Stomach smooth muscle (tissue), 2 donors: ENCODE results near the gene PCDHGB4.
"Not testable (repeated sequence)": the region's sequence is repeated elsewhere in the genome, so short reads cannot be mapped to it uniquely, and the experiment has no call there.

Experiments used
- H3K27ac ChIP-seq: one replicate; pipeline ENCODE4 v1.7.0; 2013; ENCODE audit warnings: mild to moderate bottlenecking, low read length, inconsistent platforms
- H3K27me3 ChIP-seq, 2 donors: one replicate each; pipeline ENCODE4 v1.7.0; 2013; ENCODE audit warnings: low read length in 2 of 2; ENCODE audit not compliant: insufficient read depth in 2 of 2, control insufficient read depth in 1 of 2
- H3K36me3 ChIP-seq, 2 donors: one replicate each; pipeline ENCODE4 v1.7.0; 2013; ENCODE audit warnings: low read length in 2 of 2; ENCODE audit not compliant: control insufficient read depth in 2 of 2, insufficient read depth in 2 of 2
- H3K4me1 ChIP-seq: one replicate; pipeline ENCODE4 v1.7.0; 2013; ENCODE audit warnings: low read length; ENCODE audit not compliant: control insufficient read depth, insufficient read depth
- H3K4me3 ChIP-seq, 2 donors: one replicate each; pipeline ENCODE4 v1.7.0; 2013; ENCODE audit warnings: low read length in 2 of 2
- H3K9ac ChIP-seq, 2 donors: one replicate each; pipeline ENCODE4 v1.7.0; 2013; ENCODE audit warnings: low read length in 2 of 2, mild to moderate bottlenecking in 1 of 2
- H3K9me3 ChIP-seq, 2 donors: one replicate each; pipeline ENCODE4 v1.7.0; 2013; ENCODE audit warnings: low read length in 2 of 2; ENCODE audit not compliant: control insufficient read depth in 2 of 2
- donor health status: healthy.
- donor health status: Pancreatic carcinoma.

Gene PCDHGB4

DNA sequence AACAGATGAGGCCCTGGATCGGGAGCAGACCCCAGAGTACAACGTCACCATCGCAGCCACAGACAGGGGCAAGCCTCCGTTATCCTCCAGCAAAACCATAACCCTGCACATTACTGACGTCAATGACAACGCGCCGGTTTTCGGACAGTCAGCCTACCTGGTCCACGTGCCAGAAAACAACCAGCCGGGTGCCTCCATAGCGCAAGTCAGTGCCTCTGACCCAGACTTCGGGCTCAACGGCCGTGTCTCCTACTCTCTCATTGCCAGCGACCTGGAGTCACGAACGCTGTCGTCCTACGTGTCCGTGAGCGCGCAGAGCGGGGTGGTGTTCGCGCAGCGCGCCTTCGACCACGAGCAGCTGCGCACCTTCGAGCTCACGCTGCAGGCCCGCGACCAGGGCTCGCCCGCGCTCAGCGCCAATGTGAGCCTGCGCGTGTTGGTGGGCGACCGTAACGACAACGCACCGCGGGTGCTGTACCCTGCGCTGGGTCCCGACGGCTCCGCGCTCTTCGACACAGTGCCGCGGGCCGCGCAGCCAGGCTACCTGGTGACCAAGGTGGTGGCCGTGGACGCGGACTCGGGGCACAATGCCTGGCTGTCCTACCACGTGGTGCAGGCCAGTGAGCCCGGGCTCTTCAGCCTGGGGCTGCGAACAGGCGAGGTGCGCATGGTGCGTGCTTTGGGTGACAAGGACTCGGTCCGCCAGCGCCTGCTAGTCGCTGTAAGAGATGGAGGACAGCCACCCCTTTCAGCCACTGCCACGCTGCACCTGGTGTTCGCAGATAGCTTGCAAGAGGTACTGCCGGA is 31.8 kb downstream of the PCDHGB4 start:
- H3K27ac ChIP-seq = no peak overlapping the region
- peaks cover 3% of the 10 kb centered on the region for H3K4me1 ChIP-seq
- peak overlapping the region; percentile 41 to 68 for H3K4me3 ChIP-seq
- peaks cover 27 to 66% of the 10 kb centered on the region in 2 donors for H3K9me3 ChIP-seq
- H3K9ac ChIP-seq = no peak overlapping the region
- H3K27me3 ChIP-seq = no peaks in the 10 kb centered on the region
- peaks cover 2 to 8% of the 10 kb centered on the region in 2 donors for H3K36me3 ChIP-seq

DNA sequence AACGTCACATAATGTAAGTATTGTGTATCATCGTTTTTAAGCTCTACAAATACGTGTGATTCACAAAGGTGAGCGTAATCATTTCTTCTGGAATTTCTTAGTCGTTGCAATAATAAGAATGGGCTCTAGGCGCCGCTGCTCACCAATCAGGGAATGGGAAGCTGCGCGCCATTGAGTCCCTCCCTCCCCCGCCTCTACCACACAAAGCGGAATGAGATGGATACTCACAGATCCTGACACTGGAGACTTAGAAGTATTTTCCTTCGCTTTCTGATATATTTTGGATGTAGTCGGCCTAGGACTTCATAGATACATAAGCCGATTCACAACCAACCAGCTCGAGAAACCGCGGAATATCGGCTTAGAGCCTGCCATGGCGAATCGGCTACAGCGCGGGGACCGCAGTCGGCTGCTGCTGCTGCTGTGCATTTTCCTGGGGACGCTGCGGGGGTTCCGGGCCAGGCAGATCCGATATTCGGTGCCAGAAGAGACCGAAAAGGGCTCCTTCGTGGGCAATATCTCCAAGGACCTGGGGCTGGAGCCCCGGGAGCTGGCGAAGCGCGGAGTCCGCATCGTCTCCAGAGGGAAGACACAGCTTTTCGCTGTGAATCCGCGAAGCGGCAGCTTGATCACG is 33.5 kb downstream of the PCDHGB4 start, which contains the start of gene PCDHGA11:
PCDHGA11 (plus strand) TSS at position 197 of the 634 bp plus-strand sequence; CDS start at position 374, 177 bp downstream.
- no peak within 1 kb of the TSS for H3K27ac ChIP-seq
- H3K36me3 ChIP-seq = peaks cover 3 to 8% of the 10 kb centered on the region in 2 donors
- H3K4me3 ChIP-seq = peak within 1 kb of the TSS; percentile 54 to 59
- peaks cover 34 to 73% of the 10 kb centered on the region in 2 donors for H3K9me3 ChIP-seq
- H3K9ac ChIP-seq = no peak within 1 kb of the TSS
- no peaks in the 10 kb centered on the region for H3K27me3 ChIP-seq
- peaks cover 3% of the 10 kb centered on the region for H3K4me1 ChIP-seq

DNA sequence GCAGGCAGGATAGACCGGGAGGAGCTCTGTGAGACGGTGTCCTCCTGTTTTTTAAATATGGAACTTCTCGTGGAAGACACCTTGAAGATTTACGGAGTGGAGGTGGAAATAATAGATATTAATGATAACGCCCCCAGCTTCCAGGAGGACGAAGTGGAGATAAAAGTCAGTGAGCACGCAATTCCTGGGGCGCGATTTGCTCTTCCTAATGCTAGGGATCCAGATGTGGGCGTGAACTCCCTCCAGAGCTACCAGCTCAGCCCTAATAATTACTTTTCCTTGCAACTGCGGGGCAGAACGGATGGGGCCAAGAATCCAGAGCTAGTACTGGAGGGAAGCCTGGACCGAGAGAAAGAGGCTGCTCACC is 34.0 kb downstream of the PCDHGB4 start:
- Histone ChIP-seq H3K27me3 (no peaks in the 10 kb centered on the region), H3K4me3 (peak overlapping the region; percentile 54 to 59), H3K9ac (no peak overlapping the region), H3K9me3 (peaks cover 38 to 78% of the 10 kb centered on the region in 2 donors), H3K4me1 (peaks cover 3% of the 10 kb centered on the region), H3K27ac (no peak overlapping the region), H3K36me3 (peaks cover 4 to 8% of the 10 kb centered on the region in 2 donors)

DNA sequence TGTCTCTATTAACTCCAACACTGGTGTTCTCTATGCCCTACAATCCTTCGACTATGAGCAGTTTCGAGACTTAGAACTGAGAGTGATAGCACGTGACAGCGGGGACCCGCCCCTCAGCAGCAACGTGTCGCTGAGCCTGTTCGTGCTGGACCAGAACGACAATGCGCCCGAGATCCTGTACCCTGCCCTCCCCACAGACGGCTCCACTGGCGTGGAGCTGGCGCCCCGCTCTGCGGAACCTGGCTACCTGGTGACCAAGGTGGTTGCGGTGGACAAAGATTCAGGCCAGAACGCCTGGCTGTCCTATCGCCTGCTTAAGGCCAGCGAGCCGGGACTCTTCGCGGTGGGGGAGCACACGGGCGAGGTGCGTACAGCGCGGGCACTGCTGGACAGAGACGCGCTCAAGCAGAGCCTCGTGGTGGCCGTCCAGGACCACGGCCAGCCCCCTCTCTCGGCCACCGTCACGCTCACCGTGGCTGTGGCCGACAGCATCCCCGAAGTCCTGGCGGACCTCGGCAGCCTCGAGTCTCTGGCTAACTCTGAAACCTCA is 35.3 kb downstream of the PCDHGB4 start:
- Histone ChIP-seq H3K9ac (no peak overlapping the region), H3K27me3 (no peaks in the 10 kb centered on the region), H3K27ac (no peak overlapping the region), H3K36me3 (peaks cover 4 to 8% of the 10 kb centered on the region in 2 donors), H3K4me1 (peaks cover 3% of the 10 kb centered on the region), H3K4me3 (peak overlapping the region; percentile 40 to 59), H3K9me3 (peaks cover 48 to 89% of the 10 kb centered on the region in 2 donors)

DNA sequence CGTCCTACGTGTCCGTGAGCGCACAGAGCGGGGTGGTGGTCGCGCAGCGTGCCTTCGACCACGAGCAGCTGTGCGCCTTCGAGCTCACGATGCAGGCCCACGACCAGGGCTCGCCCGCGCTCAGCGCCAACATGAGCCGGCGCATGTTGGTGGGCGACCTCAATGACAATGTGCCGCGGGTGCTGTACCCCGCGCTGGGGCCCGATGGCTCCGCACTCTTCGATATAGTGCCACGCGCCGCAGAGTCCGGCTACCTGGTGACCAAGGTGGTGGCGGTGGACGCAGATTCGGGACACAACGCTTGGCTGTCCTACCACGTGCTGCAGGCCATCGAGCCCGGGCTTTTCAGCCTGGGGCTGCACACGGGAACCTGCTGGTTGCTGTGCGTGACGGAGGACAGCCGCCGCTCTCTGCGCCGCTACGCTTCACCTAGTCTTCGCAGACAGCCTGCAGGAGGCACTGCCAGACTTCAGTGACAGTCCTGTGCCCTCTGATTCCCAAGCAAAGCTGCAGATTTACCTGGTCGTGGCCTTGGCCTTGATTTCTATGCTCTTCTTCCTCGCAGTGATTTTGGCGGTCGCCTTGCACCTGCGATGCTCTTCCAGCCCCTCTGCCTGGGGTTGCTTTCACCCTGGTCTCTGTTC is 40.4 kb downstream of the PCDHGB4 start:
- Histone ChIP-seq H3K27me3 (no peaks in the 10 kb centered on the region), H3K4me3 (peak overlapping the region; percentile 22 to 48), H3K4me1 (no peaks in the 10 kb centered on the region), H3K9ac (no peak overlapping the region), H3K9me3 (peaks cover 27 to 76% of the 10 kb centered on the region in 2 donors), H3K27ac (no peak overlapping the region), H3K36me3 (peaks cover 0 to 3% of the 10 kb centered on the region in 2 donors)

DNA sequence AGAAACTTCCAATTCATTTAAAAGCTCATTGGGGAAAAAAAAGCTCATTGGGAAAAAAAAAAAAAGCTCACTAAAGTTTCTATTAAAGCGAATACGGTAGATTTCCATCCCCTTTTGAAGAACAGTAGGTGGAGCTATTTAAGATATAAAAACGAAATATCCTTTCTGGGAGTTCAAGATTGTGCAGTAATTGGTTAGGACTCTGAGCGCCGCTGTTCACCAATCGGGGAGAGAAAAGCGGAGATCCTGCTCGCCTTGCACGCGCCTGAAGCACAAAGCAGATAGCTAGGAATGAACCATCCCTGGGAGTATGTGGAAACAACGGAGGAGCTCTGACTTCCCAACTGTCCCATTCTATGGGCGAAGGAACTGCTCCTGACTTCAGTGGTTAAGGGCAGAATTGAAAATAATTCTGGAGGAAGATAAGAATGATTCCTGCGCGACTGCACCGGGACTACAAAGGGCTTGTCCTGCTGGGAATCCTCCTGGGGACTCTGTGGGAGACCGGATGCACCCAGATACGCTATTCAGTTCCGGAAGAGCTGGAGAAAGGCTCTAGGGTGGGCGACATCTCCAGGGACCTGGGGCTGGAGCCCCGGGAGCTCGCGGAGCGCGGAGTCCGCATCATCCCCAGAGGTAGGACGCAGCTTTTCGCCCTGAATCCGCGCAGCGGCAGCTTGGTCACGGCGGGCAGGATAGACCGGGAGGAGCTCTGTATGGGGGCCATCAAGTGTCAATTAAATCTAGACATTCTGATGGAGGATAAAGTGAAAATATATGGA is 43.0 kb downstream of the PCDHGB4 start, which contains the start of gene PCDHGA12:
PCDHGA12 (plus strand) TSS at position 176 of the 782 bp plus-strand sequence; CDS start at position 429, 253 bp downstream.
- peaks cover 0 to 3% of the 10 kb centered on the region in 2 donors for H3K36me3 ChIP-seq
- no peaks in the 10 kb centered on the region for H3K4me1 ChIP-seq
- H3K4me3 ChIP-seq = peak within 1 kb of the TSS; percentile 58 to 59
- no peaks in the 10 kb centered on the region for H3K27me3 ChIP-seq
- no peak within 1 kb of the TSS for H3K9ac ChIP-seq
- H3K27ac ChIP-seq = no peak within 1 kb of the TSS
- H3K9me3 ChIP-seq = peaks cover 21 to 68% of the 10 kb centered on the region in 2 donors

DNA sequence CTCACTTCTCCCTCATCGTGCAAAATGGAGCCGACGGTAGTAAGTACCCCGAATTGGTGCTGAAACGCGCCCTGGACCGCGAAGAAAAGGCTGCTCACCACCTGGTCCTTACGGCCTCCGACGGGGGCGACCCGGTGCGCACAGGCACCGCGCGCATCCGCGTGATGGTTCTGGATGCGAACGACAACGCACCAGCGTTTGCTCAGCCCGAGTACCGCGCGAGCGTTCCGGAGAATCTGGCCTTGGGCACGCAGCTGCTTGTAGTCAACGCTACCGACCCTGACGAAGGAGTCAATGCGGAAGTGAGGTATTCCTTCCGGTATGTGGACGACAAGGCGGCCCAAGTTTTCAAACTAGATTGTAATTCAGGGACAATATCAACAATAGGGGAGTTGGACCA is 43.8 kb downstream of the PCDHGB4 start:
- Histone ChIP-seq H3K9ac (no peak overlapping the region), H3K9me3 (peaks cover 15 to 61% of the 10 kb centered on the region in 2 donors), H3K36me3 (no peaks in the 10 kb centered on the region), H3K27me3 (no peaks in the 10 kb centered on the region), H3K4me1 (no peaks in the 10 kb centered on the region), H3K27ac (no peak overlapping the region), H3K4me3 (peak overlapping the region; percentile 58 to 59)

DNA sequence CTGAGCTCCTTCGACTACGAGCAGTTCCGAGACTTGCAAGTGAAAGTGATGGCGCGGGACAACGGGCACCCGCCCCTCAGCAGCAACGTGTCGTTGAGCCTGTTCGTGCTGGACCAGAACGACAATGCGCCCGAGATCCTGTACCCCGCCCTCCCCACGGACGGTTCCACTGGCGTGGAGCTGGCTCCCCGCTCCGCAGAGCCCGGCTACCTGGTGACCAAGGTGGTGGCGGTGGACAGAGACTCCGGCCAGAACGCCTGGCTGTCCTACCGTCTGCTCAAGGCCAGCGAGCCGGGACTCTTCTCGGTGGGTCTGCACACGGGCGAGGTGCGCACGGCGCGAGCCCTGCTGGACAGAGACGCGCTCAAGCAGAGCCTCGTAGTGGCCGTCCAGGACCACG is 44.8 kb downstream of the PCDHGB4 start:
- not testable (repeated sequence) for H3K27me3 ChIP-seq, H3K27ac ChIP-seq, H3K36me3 ChIP-seq, H3K4me1 ChIP-seq, H3K9ac ChIP-seq
- Histone ChIP-seq H3K9me3 (peaks cover 5 to 53% of the 10 kb centered on the region in 2 donors), H3K4me3 (peak overlapping the region; percentile 58 to 59)

DNA sequence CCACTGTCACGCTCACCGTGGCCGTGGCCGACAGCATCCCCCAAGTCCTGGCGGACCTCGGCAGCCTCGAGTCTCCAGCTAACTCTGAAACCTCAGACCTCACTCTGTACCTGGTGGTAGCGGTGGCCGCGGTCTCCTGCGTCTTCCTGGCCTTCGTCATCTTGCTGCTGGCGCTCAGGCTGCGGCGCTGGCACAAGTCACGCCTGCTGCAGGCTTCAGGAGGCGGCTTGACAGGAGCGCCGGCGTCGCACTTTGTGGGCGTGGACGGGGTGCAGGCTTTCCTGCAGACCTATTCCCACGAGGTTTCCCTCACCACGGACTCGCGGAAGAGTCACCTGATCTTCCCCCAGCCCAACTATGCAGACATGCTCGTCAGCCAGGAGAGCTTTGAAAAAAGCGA is 45.2 kb downstream of the PCDHGB4 start:
- not testable (repeated sequence) for H3K27me3 ChIP-seq, H3K9ac ChIP-seq, H3K4me1 ChIP-seq, H3K36me3 ChIP-seq, H3K4me3 ChIP-seq, H3K27ac ChIP-seq
- peaks cover 4 to 52% of the 10 kb centered on the region in 2 donors for H3K9me3 ChIP-seq

DNA sequence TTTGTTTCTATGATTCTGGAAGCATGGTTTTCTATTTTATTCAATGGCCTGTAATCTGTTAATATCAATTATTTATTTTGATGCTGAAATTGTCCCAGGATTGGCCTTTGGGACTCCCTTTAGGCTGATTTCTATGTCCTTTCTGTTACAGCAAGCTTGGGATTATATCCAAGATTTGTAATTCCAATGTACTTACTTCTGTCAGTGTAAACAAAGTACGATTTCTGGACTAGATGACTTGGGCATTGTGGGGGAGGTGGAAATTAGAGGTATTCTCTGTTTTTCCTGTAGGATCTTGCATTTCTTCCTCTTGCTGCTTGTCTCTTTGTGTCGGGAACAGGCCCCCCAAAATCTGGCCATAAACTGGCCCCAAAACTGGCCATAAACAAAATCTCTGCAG is 46.5 kb downstream of the PCDHGB4 start:
- peaks cover 6 to 48% of the 10 kb centered on the region in 2 donors for H3K9me3 ChIP-seq
- no peak overlapping the region for H3K9ac ChIP-seq
- no peak overlapping the region for H3K4me3 ChIP-seq
- no peak overlapping the region for H3K27ac ChIP-seq
- H3K27me3 ChIP-seq = no peaks in the 10 kb centered on the region
- no peaks in the 10 kb centered on the region for H3K4me1 ChIP-seq
- no peaks in the 10 kb centered on the region for H3K36me3 ChIP-seq
